Hepatocyte (in vitro differentiated cells): ENCODE measurements around the gene PASD1.

Experiments used
- CTCF ChIP-seq: fragments of 200-600 bp; sonication (generic); IDR thresholded peaks from 2 replicates; pipeline ENCODE4 v1.5.1; 2016; ENCODE audit warnings: antibody characterized with exemption, mild to moderate bottlenecking; ENCODE audit not compliant: poor library complexity
- EZH2 ChIP-seq: fragments of 200-600 bp; sonication (generic); IDR thresholded peaks from 2 replicates; pipeline ENCODE4 v1.6.1; 2016; ENCODE audit warnings: antibody characterized with exemption, mild to moderate bottlenecking, borderline replicate concordance

- TF ChIP-seq EZH2 (no peak), CTCF (no peak)
Measured at GRCh38 chrX:151675121-151675746, 111.8 kb downstream of the PASD1 start.
